CD1c-positive myeloid dendritic cell (primary cell): ENCODE data around the gene FBXL12.
"Not testable (repeated sequence)": the region's sequence is repeated elsewhere in the genome, so short reads cannot be mapped to it uniquely, and the experiment has no call there.

Experiments used
- DNase-seq: peaks from one replicate; pipeline ENCODE4 v3.0.0-alpha.2; 2016; ENCODE audit errors: extremely low spot score

Gene FBXL12

DNA sequence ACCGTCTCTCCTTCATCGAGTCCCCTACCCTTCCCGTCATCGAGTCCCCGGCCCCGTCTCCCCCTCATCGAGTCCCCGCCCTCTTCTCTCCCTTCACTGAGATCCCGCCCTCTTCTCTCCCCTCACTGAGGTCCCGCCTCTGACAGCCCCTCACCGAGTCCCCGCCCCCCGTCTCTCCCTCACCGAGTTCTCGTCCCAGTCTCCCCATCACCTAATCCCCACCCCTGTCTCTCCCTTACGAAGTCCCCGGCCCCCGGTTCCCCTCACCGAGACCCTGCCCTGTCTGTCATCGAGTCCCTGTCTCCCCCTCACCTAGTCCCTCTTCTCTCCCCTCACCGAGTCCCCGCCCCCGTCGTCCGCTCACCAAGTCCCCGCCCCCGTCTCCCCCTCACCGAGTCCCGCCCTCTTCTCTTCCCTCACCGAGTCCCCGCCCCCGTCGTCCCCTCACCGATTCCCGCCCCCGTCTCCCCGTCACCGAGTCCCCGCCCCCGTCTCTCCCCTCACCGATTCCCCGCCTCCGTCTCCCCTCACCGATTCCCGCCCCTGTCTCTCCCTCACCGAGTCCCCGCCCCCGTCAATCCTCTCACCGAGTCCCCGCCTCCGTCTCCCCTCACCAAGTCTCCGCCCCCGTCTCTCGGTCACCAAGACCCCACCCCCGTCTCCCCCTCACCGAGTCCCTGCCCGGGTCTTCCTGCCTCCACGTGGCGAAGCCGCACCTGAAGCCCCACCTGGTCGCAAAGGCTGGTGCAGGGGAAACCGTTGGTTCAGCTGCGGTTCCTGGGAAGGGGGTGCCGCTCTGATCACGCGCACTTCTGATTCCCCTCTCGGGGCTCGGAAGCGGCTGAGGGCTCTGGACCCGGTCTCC, 26.4 kb downstream of the FBXL12 start:
- peak; percentile 92 for DNase-seq

DNA sequence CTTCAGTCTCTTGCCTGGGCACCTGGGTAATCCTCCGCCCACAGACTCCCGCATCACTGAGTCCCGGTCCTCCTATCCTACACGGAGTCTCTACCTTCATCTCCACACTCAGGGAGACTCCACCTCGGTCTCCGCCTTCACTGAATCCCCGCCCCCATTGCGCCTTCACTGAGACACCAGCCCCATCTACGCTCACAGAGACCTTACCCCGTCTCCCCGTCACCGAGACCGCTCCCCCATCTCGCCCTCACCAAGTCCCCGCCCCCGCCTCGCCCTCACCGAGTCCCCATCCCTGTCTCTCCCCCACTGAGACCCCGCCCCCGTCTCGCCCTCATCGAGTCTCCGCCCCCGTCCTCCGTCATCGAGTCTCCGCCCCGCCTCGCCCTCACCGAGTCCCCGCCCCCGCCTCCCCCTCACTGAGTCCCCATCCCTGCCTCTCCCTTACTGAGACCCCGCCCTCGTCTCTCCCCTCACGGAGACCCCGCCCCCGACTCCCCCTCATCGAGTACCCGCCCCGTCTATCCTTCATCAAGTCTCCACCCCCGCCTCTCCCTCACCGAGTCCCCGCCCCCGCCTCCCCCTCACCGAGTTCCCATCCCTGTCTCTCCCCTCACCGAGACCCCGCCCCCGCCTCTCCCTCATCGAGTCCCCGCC, 27.2 kb downstream of the FBXL12 start:
- DNase-seq = peak; percentile 91

DNA sequence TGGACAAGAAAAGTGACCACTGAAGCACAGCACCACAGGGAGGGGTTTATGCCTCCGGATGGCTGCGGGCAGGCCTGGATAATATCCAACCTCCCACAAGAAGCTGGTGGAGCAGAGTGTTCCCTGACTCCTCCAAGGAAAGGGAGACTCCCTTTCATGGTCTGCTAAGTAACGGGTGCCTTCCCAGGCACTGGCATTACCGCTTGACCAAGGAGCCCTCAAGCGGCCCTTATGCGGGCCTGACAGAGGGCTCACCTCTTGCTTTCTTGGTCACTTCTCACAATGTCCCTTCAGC, 27.9 kb downstream of the FBXL12 start:
- not testable (repeated sequence) for DNase-seq

- DNase-seq = not testable (repeated sequence)
Measured at GRCh38 chr19:9789579-9789978, 29.3 kb downstream of the FBXL12 start.

GRCh38 chr19:9789066-9789465, 29.8 kb downstream of the FBXL12 start:
- no peak for DNase-seq

DNA sequence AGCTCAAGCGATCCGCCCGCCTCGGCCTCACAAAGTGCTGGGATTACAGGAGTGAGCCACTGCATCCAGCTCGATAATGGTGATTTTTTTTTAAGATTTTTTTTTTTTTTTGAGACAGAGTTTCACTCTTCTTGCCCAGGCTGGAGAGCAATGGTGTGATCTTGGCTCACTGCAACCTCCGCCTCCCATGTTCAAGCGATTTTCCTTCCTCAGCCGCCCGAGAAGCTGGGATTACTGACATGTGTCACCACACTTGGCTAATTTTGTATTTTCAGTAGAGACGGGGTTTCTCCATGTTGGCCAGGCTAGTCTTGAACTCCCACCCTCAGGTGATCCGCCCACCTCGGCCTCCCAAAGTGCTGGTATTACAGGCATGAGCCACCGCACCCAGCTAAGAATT, 30.3 kb downstream of the FBXL12 start:
- DNase-seq = not testable (repeated sequence)

GRCh38 chr19:9786819-9787218, 32.1 kb downstream of the FBXL12 start:
- no peak for DNase-seq

DNA sequence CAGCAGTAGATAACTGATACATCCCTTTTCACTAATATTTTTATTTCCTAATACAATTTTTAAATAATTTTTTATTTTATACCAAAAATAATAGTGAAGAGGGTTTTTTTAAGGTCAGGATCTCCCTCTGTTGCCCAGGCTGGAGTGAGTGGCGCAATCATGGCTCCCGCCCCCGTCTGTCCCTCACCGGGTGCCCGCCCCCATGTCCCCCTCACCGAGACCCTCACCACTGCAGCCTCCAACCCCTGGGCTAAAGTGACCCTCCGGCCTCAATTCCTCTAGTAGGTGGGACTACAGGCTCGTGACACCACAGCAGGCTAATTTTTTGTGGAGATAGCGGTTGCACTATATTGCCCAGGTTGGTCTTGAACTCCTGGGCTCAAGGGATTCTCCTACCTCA, 32.5 kb downstream of the FBXL12 start:
- no peak for DNase-seq

DNA sequence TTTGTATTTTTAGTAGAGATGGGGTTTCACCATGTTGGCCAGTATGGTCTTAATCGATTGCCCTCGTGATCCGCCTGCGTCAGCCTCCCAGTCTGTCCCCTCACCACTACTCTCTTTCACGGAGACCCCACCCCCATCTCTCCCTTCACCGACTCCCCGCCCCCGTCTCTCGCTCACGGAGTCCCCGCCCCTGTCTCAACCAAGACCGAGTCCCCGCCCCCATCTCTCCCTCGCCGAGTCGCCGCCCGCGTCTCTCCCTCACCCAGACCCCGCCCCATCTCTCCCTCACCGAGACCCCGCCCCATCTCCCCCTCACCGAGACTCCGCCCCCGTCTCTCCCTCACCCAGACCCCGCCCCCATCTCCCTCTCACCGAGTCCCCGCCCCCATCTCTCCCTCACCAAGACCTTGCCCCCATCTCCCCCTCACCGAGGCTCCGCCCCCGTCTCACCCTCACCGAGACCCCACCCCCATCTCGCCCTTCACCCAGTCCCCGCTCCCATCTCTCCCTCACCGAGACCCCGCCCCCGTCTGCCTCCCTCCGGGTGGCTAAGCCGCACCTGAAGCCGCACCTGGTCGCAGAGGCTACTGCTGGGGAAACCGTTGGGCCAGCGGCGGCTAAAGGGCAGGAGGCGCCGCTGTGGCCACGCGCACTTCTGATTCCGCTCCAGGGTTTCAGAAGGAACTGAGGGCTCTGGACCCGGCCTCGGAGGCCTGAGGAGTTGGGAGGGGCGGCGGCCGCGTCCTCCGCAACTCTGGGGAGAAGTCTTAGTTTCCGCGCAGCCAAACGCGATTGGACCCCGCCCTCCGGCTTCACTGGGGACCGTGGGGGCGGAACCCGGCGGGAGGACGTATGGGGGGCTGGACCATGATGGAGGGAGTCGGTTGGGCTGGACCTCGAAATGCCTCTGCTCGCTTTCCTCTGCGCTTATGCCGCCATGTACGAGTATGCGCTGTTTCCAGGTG, 33.2 kb downstream of the FBXL12 start:
- peak; percentile 95 for DNase-seq

DNA sequence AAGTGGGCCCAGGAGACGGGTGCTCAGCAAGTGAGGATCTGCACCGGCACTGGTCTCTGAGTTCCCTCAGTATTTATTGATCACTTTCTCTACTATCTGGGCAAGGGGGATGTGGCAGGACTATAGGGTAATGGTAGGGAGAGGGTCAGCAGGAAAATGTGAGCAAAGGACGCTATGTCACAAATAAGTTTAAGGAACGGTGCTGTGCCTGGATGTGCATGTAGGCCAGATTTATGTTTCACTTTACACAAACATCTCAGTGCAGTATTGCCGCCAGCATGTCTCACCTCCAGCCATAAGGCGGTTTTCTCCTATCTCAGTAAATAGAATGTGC, 34.7 kb downstream of the FBXL12 start:
- DNase-seq = not testable (repeated sequence)

DNA sequence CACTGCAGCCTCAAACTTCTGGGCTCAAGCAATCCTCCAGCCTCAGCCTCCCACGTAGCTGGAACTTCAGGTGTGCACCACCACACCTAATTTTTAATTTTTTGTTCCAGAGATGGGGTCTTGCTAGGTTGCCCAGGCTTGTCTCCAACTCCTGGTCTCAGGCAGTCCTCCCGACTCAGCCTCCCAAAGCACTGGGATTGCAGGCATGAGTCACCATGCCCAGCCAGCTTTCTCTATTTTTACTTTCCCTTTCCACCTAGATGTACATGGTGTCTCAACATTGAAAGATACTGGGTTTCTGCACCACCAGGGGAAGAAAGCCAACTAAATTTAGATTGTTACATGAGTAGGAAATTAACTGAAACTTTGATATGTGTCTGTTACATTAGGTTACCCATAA, 36.5 kb downstream of the FBXL12 start:
- DNase-seq = no peak

DNA sequence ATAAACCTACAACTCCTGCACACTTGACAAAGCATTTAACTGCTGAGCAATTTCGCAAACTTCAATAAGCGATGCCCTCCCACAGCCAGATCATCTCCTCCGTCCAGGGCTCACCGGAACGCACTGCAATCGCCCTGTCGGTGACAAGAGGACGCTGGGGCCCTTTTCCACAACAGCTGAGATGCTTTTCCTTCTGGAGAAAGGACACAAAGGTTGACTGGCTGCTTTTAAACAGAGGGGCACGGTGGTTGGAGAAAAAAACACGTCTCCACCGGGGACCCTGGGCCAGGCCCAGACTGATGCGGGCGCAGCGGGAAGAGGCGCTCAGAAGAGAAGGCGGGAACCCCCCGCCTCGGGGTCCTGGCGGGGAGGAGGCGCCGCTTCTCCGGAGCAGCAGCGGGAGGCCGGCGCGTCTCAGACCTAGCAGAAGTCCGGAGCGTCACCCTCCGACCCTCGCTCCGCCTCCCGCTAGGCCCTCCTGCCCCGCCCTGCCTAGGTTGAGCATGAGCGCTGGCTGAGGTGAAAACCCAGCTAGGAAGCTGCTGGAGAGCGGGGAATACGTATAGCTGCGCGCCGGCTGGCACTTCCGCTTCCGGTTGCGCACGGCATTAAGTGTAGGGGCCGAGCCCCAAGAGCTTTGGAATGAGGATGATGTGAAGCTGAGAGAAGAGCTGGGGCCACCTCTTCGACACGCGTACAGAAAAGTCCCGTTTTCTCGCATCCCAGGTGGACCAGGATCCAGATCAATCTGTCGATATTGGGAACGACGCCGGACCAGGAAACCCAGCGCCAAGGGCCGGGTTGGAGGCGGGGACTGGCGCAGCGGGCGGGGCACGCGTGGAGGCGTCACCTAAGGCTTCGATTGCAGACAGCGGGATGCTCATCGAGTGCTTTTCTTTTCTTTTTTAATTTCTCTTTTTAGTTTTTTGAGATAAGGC, 50.4 kb downstream of the FBXL12 start, which contains the start of gene ZNF846:
TSS of gene ZNF846 (minus strand) at position 564 of the 938 bp plus-strand sequence. CDS start 3,788 bp downstream, outside the sequence.
- peak; percentile 97 for DNase-seq
